ENCODE measurements around the gene SRP54.
A peak's percentile ranks its signal among the peaks of the same experiment; 100 is the strongest.
"Not testable (repeated sequence)": the region's sequence is repeated elsewhere in the genome, so short reads cannot be mapped to it uniquely, and the experiment has no call there.

SRP54 gene

DNA sequence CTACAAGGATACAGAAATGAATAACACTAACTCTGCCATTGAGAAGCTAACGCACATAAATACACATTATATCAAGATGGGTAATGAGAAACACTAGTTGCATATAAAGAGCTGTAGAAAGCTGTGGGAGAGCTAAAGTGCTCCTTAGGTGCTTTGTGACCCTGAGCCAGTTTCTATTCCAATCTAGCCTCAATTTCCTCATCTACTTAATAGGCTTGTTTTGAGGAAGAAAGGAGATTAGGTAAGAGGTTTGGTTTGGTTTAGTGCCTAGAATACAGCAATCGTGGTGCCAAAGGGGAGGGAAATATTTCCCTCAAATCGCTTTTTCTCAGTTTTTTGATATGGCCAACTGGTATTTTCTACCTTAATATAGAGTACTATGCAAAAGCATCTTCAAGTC lies 994 bp downstream of the SRP54 start:
- no peak for DNase-seq (ENCODE audit: low spot score)

DNA sequence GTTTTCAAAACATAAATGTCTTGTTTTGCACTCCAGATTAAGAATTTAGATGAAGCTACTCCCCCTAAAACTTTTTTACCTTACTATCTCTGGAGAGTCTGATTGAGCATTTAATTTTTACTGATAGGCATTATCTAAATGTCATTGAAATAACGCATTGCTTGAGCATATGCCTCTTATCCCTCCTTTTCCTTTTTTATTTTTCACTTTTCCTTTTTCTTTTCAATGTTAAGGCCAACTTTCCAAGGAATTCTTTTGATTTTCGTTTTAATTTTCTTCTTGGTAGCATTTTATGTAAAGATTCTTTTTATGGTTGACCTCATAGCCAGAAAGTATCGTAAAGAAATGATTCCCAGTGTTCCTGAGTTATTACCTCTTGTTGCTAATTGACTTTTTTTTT lies 2.9 kb downstream of the SRP54 start:
- DNase-seq (ENCODE audit: low spot score) = no peak

DNA sequence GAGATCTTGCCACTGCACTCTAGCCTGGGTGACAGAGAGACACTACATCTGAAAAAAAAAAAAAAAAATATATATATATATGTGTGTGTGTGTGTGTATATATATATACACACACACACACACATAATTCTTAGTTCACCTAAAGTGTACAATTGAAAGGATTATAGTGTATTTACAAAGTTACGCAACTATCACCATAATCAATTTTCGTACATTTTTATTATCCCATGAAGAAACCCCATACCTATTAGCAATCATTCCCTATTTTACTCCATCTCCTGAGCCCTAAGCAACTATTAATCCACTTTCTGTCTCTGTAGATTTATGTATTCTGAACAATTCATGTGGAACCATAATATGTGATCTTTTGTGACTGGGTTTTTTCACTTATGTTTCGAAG lies 4.4 kb downstream of the SRP54 start:
- no peak for DNase-seq (ENCODE audit: low spot score)

DNA sequence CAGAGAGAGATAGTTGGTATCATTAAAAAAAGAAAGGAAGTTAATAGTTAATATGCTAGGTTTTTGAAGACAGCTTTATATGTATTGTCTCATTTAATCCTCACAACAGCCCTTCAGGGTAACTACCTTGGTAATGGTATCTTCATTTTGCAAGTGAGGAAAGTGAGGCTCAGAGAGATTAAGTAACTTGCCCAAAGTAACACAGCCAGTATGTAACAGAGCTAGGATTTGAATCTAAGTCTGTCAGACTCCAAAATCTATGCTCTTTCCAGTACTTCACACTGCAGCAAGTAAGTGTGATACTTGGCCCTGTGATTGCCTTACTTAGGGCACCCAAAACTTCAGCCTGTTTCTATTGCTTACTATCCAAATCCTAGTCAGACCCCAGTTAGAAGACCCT lies 7.0 kb downstream of the SRP54 start:
- no peak for DNase-seq (ENCODE audit: low spot score)

DNA sequence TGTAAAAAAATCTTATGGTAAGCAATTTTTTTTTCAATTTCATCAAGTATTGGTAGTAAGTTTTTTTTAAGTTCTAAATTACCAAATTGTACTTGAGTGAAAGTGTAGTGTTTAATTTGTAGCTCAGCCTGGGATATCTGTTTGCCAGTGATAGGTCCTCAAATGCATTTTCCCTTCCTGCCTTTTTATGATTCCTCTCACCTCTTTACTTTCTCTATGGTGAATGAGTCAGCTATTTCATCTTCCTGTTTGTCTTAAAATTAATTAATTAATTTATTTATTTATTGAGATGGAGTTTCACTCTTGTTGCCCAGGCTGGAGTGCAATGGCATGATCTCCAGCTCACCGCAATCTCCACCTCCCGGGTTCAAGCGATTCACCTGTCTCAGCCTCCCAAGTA lies 10.6 kb downstream of the SRP54 start:
- DNase-seq (ENCODE audit: low spot score) = no peak

DNA sequence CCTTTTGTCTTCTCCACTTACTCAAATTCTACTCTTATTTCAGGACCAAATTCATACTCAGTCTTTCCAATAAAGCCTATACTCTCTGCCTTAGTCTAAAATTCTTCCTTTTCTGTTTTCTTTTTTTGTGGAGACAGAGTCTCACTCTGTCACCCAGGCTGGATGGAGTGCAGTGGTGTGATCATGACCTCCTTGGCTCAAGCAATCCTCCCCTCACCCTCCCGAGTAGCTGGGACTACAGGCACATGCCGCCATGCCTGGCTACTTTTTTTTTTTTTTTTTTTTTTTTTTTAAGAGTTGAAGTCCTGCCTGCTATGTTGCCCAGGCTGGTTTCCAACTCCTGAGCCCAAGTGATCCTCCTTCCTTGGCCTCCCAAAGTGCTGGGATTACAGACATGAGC lies 11.9 kb downstream of the SRP54 start:
- no peak for DNase-seq (ENCODE audit: low spot score)

DNA sequence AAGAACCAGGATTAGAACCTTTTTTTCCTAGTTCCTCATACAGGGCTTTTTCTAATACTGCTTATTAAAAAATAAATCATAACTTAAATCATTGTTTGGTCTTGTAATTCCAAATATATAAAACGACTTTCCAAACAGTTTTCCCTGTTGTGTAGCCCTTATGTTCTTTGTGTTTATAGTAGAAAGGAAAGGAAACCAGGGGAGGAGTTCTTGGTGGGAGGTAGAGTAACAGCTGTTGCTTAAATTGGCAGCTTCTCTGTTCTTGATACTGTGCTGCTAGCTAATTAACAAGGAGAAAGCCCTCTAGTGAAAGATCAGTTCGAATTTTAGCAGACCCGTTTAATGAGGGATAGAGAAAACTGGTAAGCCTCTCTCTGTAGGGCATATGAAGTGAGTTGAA lies 15.0 kb downstream of the SRP54 start:
- no peak for DNase-seq (ENCODE audit: low spot score)

DNA sequence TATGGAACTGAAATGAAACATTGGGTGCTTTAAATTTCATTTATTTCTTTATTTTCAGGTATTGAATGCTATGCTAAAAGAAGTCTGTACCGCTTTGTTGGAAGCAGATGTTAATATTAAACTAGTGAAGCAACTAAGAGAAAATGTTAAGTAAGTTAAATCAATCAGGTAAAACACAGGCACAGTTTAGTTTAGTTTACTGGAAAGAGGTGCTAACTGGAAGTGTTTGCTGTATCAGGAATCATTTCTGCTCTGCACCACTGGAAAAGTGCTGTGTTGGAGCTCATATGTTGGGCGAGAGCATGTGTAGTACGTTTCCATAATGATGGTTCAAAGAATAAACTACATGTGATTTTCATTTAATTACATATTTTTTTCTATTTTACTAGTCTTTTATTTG lies 16.7 kb downstream of the SRP54 start:
- DNase-seq (ENCODE audit: low spot score) = no peak

DNA sequence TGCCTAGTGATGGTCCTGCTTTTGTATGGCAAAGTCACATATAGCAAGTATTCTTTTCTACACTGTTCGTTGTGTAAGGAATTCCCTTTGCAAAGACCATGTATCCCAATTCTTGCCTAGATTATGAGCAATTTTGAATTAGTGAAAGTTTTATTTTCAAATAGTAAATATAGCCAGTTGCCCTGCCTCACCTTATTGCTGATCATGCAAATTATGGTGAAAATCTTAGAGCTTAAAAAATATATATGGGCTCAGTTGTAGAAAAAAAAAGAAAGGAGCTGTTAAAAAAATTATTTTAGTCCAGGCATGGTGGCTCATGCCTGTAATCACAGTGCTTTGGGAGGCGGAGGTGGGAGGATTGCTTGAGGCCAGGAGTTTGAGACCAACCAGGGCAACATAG lies 18.8 kb downstream of the SRP54 start:
- no peak for DNase-seq (ENCODE audit: low spot score)

DNA sequence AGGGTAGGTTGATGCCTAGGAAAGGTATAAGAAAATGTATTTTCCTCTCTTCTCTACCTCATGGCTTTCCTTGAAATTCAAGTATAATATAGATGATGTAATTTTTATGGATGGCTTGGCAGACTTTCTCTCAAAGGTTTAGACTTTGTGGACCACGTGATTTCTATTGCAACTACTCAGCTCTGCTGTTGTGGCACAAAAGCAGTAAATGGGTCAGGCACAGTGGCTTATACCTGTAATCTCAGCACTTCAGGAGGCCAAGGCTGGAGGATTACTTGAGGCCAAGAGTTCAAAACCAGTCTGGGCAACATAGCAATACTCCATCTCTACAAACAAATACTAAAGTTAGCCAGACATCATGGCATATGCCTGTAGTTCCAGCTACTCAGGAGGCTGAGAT lies 22.0 kb downstream of the SRP54 start:
- DNase-seq (ENCODE audit: low spot score) = no peak

DNA sequence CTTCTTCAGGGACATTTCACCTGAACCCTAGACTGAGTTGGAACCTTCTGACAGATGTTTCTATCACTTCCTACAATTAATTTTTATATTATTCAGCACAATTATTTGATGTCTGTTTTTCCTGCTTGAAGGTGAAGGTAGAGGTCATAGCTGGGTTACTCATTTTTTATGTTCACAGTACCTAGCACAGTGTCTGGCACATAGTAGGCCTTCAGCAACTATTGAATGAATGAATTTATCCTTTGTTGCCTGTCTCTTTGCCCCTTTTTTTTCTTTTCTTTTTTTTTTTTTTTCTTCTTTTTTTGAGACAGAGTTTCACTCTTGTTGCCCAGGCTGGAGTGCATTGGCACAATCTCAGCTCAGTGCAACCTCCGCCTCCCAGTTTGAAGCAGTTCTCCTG lies 33.8 kb downstream of the SRP54 start:
- DNase-seq (ENCODE audit: low spot score) = no peak

DNA sequence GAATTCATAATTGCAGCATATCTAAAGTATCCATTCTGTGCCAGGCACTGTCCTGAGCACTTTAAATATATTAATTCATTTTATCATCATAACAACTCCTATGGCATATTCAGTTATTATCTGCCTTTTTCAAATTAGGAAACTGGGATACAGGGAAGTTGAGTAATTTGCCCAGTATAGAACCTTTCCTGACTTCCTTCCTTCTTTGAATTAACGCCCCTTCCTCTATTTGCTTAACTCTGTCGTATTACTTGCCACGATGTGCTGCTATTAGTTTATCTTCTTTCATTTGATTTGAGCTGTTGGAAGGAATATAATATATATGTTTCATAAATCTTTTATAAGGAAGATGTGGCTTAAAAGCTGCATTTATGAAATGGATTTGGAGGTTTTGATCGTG lies 37.9 kb downstream of the SRP54 start:
- DNase-seq (ENCODE audit: low spot score) = no peak

DNA sequence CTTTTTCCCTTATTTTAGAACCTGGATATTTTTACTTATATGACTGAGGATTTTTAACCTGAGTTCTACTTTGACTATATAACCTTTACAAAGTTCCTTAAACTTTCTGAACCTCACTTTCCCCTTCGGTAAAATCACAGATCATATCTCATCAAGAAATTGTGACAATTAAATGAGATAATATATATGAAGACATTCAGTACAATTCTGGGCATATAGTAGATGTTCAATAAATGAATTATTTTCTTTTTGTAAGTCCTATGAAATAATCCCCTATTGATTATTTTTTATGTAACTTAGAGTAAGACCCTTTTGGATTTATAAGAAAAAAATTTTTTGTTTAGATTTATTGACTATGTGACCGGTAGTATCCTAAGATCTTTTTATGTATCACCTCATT lies 45.6 kb downstream of the SRP54 start:
- DNase-seq (ENCODE audit: low spot score) = no peak

DNA sequence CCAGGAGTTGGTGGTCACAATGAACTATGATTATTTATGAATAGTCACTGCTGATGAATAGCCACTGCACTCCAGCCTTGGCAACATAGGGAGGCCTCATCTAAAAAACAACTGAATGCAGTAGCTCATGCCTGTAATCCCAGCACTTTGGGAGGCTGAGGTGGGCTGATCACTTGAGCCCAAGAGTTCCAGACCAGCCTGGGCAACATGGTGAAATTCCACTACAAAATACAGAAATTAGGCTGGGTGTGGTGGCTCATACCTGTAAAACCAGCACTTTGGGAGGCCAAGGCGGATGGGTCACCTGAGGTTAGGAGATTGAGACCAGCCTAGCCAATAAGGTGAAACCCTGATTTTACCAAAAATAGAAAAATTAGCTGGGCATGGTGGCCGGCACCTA lies 49.8 kb downstream of the SRP54 start:
- no peak for DNase-seq (ENCODE audit: low spot score)

DNA sequence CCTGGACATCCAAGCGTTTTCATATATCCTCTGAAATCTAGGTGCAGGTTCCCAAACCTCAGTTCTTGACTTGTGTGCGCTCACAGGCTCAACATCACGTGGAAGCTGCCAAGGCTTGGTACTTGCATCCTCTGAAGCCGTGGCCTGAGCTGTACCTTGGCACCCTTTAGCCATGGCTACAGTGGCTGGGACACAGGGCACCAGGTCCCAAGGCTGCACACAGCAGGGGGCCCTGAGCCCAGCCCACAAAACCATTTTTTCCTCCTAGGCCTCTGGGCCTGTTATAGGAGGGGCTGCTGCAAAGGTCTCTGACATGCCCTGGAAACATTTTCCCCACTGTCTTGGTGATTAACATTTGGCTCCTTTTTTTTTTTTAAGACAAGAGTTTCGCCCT lies 51.6 kb downstream of the SRP54 start:
- no peak for DNase-seq (ENCODE audit: low spot score)

DNA sequence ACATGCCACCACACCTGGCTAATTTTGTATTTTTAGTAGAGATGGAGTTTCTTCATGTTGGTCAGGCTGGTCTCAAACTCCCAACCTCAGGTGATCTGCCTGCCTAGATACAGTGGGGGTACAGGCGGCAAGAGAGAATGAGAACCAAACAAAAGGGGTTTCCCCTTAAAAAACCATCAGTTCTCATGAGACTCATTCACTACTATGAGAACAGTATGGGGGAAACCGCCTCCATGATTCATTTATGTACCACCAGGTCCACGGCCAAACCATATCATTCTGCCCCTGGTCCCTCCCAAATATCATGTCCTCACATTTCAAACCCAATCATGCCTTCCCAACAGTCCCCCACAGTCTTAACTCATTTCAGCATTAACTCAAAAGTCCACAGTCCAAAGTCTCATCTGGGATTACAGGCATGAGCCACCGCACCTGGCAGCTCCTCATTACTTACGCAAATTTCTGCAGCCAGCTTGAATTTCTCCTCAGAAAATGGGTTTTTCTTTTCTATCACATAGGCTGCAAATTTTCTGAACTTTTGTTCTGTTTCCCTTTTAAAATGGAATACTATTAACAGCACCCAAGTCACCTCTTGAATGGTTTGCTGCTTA lies 52.3 kb downstream of the SRP54 start:
- not testable (repeated sequence) for DNase-seq (ENCODE audit: low spot score)

DNA sequence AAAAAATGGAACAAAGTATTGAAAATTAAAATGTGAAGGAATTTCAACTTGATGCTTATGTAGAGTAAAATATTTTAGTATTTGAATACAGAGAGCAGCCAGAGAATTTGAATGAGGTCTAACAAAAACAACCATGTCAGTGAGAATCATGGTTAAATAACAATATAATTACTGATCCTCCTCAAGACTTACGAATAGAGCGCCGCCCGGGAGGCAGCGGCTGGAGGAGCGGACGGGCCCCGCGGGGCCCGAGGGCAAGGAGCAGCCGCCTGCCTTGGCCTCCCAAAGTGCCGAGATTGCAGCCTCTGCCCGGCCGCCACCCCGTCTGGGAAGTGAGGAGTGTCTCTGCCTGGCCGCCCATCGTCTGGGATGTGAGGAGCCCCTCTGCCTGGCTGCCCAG lies 55.5 kb downstream of the SRP54 start:
- DNase-seq (ENCODE audit: low spot score) = not testable (repeated sequence)

DNA sequence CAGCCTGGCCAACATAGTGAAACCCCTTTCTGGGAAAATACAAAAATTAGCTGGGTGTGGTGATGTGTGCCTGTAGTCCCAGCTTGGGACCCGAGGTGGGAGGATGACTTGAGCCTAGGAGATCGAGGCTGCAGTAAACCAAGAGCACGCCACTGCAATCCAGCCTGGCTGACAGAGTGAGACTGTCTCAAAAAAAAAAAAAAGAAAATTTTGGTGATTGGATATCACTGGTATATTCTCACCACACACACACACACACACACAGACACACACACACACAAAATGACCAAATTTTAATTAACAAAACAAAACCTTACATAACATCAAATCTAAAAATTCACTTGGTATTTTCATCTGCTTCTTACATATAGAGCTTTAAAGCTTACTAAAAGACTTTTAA lies 59.8 kb downstream of the SRP54 start:
- no peak for DNase-seq (ENCODE audit: low spot score)

DNA sequence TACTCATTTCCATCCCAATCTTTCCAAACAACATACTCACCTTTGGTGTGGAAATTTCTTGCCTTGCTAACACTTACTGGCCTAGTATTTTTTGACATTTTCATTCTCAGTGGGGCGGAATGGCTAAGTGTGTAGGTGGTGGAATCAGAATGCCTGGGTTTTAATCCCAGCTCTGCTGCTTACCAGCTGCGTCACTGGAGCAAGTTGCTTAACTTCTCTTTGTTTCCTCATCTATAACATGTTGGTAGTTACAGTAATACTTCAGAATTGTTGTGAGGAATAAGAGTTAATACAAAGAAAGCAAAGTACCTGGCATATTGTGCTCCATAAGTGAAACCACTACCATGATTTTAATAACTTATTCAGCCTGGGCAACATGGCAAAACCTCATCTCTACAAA lies 60.3 kb downstream of the SRP54 start:
- DNase-seq (ENCODE audit: low spot score) = no peak

DNA sequence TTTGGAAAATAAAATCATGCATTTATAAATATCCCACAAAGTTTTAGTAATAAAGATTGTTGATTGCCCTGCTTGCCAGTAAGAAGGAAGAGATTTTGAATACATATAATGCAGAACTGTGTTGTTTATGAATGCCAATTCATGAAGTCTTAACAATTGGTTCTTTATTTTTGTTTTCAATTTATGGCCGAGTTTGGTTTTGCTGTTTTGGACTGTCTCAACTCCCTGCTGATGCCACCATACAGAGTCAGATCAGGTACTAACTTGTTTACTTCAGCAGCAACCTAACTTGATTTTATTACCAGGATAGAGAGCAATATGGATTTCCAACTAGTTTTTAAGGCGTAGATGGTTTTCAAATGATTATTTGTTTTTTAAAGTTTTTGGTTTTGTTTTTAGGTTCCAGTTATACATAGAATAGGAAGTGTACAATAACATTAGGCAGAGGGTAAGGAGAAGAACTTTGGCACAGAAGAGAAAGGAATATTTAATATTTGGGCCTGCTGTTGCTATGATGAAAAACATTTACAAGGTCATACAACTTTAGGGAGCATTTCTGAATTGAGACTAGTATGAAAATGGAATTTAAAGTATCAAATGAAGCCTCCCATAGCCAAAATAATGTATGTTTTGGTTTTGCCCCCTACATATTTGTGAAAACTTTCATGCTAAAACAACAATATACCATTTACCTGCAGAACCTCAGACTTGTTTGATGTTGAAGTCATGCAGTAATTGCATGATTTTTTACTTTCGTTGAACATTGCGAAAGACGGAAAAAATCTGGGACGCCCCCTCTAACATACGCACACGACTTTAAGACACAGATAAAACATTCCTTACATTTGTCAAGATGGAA lies 62.4 kb downstream of the SRP54 start:
- no peak for DNase-seq (ENCODE audit: low spot score)

DNA sequence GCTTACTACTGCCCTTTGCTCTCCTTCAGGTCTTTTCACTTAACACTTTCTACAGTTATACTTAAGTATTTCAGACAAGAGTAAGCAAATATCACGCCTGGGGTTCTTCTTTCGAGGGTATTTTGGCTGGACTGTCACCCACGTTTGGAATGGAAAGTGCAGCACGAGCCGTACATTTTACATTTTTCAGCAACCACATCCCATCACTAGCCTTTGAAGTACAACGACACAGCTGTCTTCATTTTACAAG lies 62.9 kb downstream of the SRP54 start:
- DNase-seq (ENCODE audit: low spot score) = no peak

DNA sequence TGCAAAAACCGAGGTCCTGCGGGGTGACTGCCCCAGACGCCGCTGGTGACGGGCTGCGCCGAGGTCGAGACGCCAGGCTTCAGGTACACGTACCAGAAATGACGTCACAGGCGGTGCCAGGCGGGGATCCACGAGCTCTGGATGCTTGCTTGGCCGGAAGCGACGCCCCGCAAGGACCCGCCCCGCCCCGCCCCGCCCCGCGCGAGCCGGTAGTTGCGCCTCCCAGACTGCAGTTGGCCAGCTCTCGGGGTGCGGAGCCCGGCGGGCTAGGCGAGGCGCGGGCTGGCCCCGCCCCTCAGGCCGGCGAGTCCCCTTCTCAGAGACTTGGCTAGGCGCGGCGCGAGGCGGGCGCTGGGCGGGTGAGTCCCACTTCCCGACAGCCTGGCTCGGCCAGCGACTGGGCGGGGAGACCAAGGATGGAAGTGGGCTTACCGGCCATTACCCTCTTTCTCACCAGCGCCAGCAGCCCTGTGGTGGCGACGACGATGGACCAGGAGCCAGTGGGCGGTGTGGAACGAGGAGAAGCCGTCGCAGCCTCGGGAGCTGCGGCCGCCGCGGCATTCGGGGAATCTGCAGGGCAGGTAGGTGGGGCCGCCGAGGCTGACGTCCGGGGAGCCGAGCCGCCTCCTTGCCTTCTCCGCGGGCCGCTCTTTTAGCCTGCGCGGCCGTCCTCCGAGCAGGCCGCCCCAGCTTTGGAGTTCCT lies 63.4 kb downstream of the SRP54 start, which contains the start of gene FAM177A1:
TSS of gene FAM177A1 (plus strand) at position 225 of the 703 bp plus-strand sequence. CDS start at position 417, 192 bp downstream.
- peak; percentile 91 for DNase-seq (ENCODE audit: low spot score)

DNA sequence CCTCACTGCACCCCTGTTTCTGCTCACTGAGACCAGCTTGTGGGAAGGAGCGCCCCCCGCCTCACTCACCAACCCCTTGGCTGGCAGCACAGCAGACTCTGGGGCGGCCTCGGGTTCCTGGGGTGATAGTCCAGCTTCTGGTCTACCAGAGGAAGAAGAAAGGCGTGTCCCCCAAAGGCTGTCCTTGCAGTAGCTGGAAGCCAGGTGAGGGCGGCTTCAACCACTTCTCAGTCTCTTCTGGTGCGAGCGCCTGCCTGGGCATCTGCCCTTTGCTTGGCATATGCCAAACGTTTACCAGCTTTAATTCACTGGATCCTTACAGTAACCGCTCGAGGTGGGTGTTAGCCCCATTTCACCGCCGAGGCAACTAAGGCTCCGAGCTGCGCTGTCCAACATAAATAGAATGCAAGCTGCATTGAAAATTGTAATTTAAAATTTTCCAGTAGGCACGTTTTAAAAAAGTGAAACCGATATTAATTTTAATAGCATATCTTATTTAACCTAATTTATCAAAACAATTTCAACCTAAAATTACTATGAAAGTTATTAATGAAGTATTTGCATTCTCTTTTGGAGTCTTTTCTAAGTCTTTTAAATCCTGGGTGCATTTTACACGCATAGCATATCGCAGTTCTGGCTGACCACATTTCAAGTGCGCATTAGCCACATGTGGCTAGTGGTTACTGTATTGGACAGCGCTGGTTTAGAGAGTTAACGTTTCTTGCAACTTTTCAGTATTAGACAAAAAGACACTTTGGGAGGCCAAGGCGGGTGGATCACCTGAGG lies 64.2 kb downstream of the SRP54 start:
- no peak for DNase-seq (ENCODE audit: low spot score)
